Naive thymus-derived CD4-positive, alpha-beta T cell (primary cell): ENCODE results near the gene OR8H1. TPM values are rescaled to one million over a fixed set of nuclear protein-coding genes. Genes with fewer than 3 reads are reported as not detected.

ENCODE experiments used
- ATAC-seq: fragments of 150-1000 bp; cut with Tn5 transposase; 2 replicates; pipeline ENCODE4 v1.10.0; 2021; ENCODE audit warnings: mild to moderate bottlenecking, moderate library complexity
- CTCF ChIA-PET: fragments of 350-600 bp; sonication (Branson Sonifier 250); formaldehyde crosslinking; loops from one replicate; lab custom pipeline; 2021; ENCODE audit warnings: antibody characterized with exemption; lab: Charles Lee
- POLR2A ChIA-PET: fragments of 350-600 bp; sonication (Branson Sonifier 250); formaldehyde crosslinking; loops from one replicate; lab custom pipeline; 2021; ENCODE audit warnings: antibody characterized with exemption, inconsistent platforms; lab: Charles Lee
- DNase-seq, 9 donors: peaks; one replicate each; pipeline versions ENCODE4 v3.0.0 to v3.0.0-alpha.2; 2020 to 2022; ENCODE audit warnings: mixed read lengths in 1 of 9
- H3K27ac ChIP-seq: one replicate; pipeline ENCODE4 v1.7.0; 2013; ENCODE audit warnings: mild to moderate bottlenecking, low read depth, low read length, moderate library complexity
- H3K27me3 ChIP-seq, 2 donors: one replicate each; pipeline ENCODE4 v1.7.0; 2013; ENCODE audit warnings: low read length in 2 of 2, mild to moderate bottlenecking in 2 of 2, moderate library complexity in 2 of 2; ENCODE audit not compliant: control insufficient read depth in 2 of 2, insufficient read depth in 2 of 2
- H3K36me3 ChIP-seq, 3 experiments: 1 replicate in 2 of 3; 2 replicates in 1 of 3; pipeline ENCODE4 v1.7.0; 2013; ENCODE audit warnings: low read length in 3 of 3, mild to moderate bottlenecking in 3 of 3, moderate library complexity in 1 of 3; ENCODE audit not compliant: insufficient read depth in 3 of 3, control insufficient read depth in 2 of 3
- H3K4me1 ChIP-seq, 2 donors: one replicate each; pipeline ENCODE4 v1.7.0; 2013; ENCODE audit warnings: low read length in 2 of 2, mild to moderate bottlenecking in 2 of 2, moderate library complexity in 1 of 2; ENCODE audit not compliant: control insufficient read depth in 2 of 2, insufficient read depth in 2 of 2
- H3K4me3 ChIP-seq: 2 replicates; pipeline ENCODE4 v1.7.0; 2013; ENCODE audit warnings: mild to moderate bottlenecking, low read length
- H3K9me3 ChIP-seq, 3 experiments: 1 replicate in 2 of 3; 2 replicates in 1 of 3; pipeline ENCODE4 v1.7.0; 2013; ENCODE audit warnings: low read length in 3 of 3; ENCODE audit not compliant: control insufficient read depth in 2 of 3
- H3K27ac Mint-ChIP-seq, 9 donors: one replicate each; pipeline ENCODE4 v1.8.0; 2020 to 2022; ENCODE audit warnings: mixed read lengths in 9 of 9, mild to moderate bottlenecking in 8 of 9, moderate library complexity in 5 of 9, inconsistent platforms in 2 of 9
- H3K27me3 Mint-ChIP-seq, 5 donors: one replicate each; pipeline ENCODE4 v1.8.0; 2021 to 2022; ENCODE audit warnings: mixed read lengths in 5 of 5, mild to moderate bottlenecking in 1 of 5
- H3K36me3 Mint-ChIP-seq, 5 donors: one replicate each; pipeline ENCODE4 v1.8.0; 2020 to 2022; ENCODE audit warnings: mixed read lengths in 5 of 5, mild to moderate bottlenecking in 3 of 5, inconsistent platforms in 1 of 5
- H3K4me1 Mint-ChIP-seq, 7 donors: one replicate each; pipeline ENCODE4 v1.8.0; 2020 to 2022; ENCODE audit warnings: mixed read lengths in 7 of 7, mild to moderate bottlenecking in 3 of 7, inconsistent platforms in 1 of 7
- H3K4me3 Mint-ChIP-seq, 10 donors: one replicate each; pipeline ENCODE4 v1.8.0; 2020 to 2022; ENCODE audit warnings: mild to moderate bottlenecking in 10 of 10, mixed read lengths in 10 of 10, moderate library complexity in 6 of 10, inconsistent platforms in 2 of 10
- H3K9me3 Mint-ChIP-seq, 11 donors: one replicate each; pipeline ENCODE4 v1.8.0; 2020 to 2022; ENCODE audit warnings: mixed read lengths in 11 of 11, mild to moderate bottlenecking in 4 of 11, inconsistent platforms in 1 of 11, moderate library complexity in 1 of 11
- intact Hi-C, 2 donors: fragments of 100-400 bp; cut with micrococcal nuclease; formaldehyde crosslinking; loops; one replicate each; pipeline ENCODE4 v1.15.1; 2023
- polyA plus RNA-seq, 2 donors: library from polyadenylated mRNA; unstranded; fragments of 300-500 nt; fragmentation: Illumina TruSeq; gene quantifications; one replicate each; pipeline ENCODE4 v1.2.3, GENCODE V29; 2021
- total RNA-seq, 6 experiments: library from RNA in 5 of 6; stranded (reverse) in 5 of 6; gene quantifications; 1 replicate in 5 of 6; 2 replicates in 1 of 6; pipeline ENCODE4 v1.2.3 and lab custom pipeline; 2021 to 2026

Gene OR8H1, protein sequence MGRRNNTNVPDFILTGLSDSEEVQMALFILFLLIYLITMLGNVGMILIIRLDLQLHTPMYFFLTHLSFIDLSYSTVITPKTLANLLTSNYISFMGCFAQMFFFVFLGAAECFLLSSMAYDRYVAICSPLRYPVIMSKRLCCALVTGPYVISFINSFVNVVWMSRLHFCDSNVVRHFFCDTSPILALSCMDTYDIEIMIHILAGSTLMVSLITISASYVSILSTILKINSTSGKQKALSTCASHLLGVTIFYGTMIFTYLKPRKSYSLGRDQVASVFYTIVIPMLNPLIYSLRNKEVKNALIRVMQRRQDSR
- total RNA-seq (not detected), polyA plus RNA-seq (not detected), total RNA-seq (lab: John Stamatoyannopoulos, UW) (not detected)

DNA sequence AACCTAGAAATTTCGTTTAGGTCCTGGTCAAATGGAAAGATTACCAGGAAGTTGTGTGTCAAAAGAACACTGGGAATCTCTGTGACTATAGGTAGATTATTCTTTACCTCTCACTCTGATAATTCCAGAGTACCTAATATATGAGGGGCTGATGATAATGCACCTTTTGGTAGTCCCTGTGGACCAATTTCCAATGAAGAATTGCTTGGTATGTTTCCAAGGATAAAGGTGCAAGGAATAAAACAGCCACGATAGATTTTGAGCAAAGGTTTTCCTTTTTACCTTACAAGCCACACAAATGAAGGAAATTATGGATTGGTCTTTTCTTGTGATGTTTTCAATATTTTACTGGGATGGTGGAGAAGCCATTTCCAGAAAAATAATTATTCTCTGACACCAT is at the start of gene OR8H1:
OR8H1 (minus strand) TSS at position 101 of the 400 bp plus-strand sequence. CDS start 1,192 bp downstream, outside the sequence.
- no peaks in the 10 kb centered on the region for H3K36me3 Mint-ChIP-seq
- H3K27me3 Mint-ChIP-seq: no peaks in the 10 kb centered on the region
- Histone ChIP-seq H3K9me3 (no peaks in the 10 kb centered on the region), H3K4me1 (no peaks in the 10 kb centered on the region), H3K27ac (no peak within 1 kb of the TSS), H3K36me3 (no peaks in the 10 kb centered on the region), H3K27me3 (no peaks in the 10 kb centered on the region), H3K4me3 (no peak within 1 kb of the TSS)
- H3K27ac Mint-ChIP-seq: no peak within 1 kb of the TSS
- no peaks in the 10 kb centered on the region for H3K4me1 Mint-ChIP-seq
- ATAC-seq (no peak), DNase-seq (no peak)
- POLR2A ChIA-PET: no interaction called here
- peaks cover 0 to 29% (median 7%) of the 10 kb centered on the region in 11 donors for H3K9me3 Mint-ChIP-seq
- intact Hi-C loops: no loop called here
- CTCF ChIA-PET: no interaction called here
- H3K4me3 Mint-ChIP-seq: no peak within 1 kb of the TSS

DNA sequence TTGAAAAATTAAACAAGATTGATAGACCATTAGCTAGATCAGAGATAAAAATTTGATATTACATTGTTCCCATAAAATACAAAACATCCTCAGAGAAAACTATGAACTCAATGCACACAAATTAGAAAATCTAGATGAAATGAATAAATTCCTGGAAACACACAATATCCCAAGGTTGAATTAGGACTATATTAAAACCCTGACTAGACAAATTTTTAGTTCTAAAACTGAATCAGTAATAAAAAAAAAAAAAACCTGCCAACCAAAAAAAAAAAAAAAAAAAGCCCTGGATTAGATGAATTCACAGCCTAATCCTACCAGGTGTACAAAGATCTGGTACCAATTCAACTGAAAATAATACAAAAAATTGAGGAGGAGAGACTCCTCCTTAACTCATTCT is 48.2 kb upstream of the OR8H1 start:
- ATAC-seq (no peak), DNase-seq (no peak)
- Histone ChIP-seq H3K27me3 (no peaks in the 10 kb centered on the region), H3K4me3 (no peak overlapping the region), H3K9me3 (peaks cover 0 to 10% (median 0%) of the 10 kb centered on the region in 3 experiments), H3K27ac (no peak overlapping the region), H3K4me1 (no peaks in the 10 kb centered on the region), H3K36me3 (no peaks in the 10 kb centered on the region)
- intact Hi-C loops: no loop called here
- H3K4me1 Mint-ChIP-seq: no peaks in the 10 kb centered on the region
- POLR2A ChIA-PET: no interaction called here
- CTCF ChIA-PET: no interaction called here
- H3K4me3 Mint-ChIP-seq: no peak overlapping the region
- peaks cover 4 to 32% (median 18%) of the 10 kb centered on the region in 11 donors for H3K9me3 Mint-ChIP-seq
- H3K36me3 Mint-ChIP-seq: no peaks in the 10 kb centered on the region
- H3K27ac Mint-ChIP-seq: no peak overlapping the region
- no peaks in the 10 kb centered on the region for H3K27me3 Mint-ChIP-seq

DNA sequence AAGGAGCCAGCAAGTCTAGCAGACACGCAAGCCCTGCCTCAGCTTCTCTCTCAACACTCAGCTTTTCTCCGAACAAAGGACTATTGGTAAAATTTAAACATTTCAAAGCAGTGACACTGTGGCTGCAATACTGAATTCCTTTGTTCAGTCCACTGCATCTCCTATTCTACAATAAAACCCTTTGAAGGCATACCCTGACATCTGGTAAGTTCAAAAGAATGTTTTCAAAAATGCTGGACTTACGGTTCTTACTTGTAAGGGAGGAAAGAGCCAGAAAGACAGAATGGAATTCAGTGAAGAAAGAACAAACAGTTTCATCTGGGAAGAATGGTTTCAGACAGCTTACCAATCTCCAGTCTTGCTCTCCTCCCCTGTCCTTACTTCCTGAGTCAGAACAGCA is 41.1 kb upstream of the OR8H1 start:
- Histone ChIP-seq H3K27me3 (no peaks in the 10 kb centered on the region), H3K36me3 (no peaks in the 10 kb centered on the region), H3K9me3 (peaks cover 0 to 10% (median 0%) of the 10 kb centered on the region in 3 experiments), H3K4me1 (no peaks in the 10 kb centered on the region), H3K4me3 (no peak overlapping the region), H3K27ac (no peak overlapping the region)
- Mint-ChIP-seq H3K27me3 (no peaks in the 10 kb centered on the region), H3K4me1 (no peaks in the 10 kb centered on the region), H3K36me3 (no peaks in the 10 kb centered on the region), H3K4me3 (no peak overlapping the region), H3K9me3 (peaks cover 0 to 13% (median 5%) of the 10 kb centered on the region in 11 donors), H3K27ac (no peak overlapping the region)
- no peak for DNase-seq
- POLR2A ChIA-PET: no interaction called here
- intact Hi-C loops: no loop called here
- ATAC-seq: no peak
- CTCF ChIA-PET: no interaction called here

DNA sequence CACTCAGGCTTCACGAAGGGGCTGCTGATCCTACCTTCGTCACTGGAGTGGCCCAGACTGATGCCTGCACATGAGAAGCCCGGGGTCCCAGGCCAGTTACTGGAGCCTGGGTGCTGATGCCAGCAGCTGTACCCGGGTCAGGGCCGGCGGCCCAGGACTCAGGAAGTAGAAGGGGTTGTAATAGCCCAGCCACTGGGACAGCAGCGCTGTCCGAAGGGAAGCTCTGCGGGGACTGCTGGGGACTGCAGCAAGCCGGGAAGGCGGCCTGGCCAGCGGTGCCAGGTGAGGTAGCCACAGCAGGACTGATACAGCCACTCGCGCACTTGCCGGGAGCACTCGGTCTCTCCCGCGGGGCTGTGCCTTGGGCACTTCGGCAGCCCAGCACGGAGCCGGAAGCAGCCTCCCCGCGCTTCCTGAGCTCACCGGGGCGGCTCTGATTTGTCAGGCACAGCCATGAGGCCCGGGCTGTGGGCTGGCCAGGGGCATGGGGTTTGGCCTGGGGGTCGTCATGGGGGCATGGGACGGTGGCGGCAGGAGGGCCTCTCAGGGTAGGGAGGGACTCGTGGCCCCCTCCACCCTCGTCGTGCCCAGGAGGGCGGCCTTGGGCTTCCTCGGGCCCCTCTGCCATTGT is 39.9 kb upstream of the OR8H1 start:
- H3K27ac ChIP-seq: no peak overlapping the region
- H3K9me3 Mint-ChIP-seq: peaks cover 0 to 12% (median 5%) of the 10 kb centered on the region in 11 donors
- H3K27ac Mint-ChIP-seq: no peak overlapping the region
- H3K4me3 ChIP-seq: no peak overlapping the region
- H3K27me3 ChIP-seq: no peaks in the 10 kb centered on the region
- peaks cover 0 to 5% (median 0%) of the 10 kb centered on the region in 3 experiments for H3K9me3 ChIP-seq
- H3K27me3 Mint-ChIP-seq: no peaks in the 10 kb centered on the region
- CTCF ChIA-PET: no interaction called here
- DNase-seq (no peak), ATAC-seq (no peak)
- no peak overlapping the region for H3K4me3 Mint-ChIP-seq
- POLR2A ChIA-PET: no interaction called here
- intact Hi-C loops: no loop called here
- H3K36me3 ChIP-seq: no peaks in the 10 kb centered on the region
- no peaks in the 10 kb centered on the region for H3K4me1 Mint-ChIP-seq
- H3K36me3 Mint-ChIP-seq: no peaks in the 10 kb centered on the region
- no peaks in the 10 kb centered on the region for H3K4me1 ChIP-seq

DNA sequence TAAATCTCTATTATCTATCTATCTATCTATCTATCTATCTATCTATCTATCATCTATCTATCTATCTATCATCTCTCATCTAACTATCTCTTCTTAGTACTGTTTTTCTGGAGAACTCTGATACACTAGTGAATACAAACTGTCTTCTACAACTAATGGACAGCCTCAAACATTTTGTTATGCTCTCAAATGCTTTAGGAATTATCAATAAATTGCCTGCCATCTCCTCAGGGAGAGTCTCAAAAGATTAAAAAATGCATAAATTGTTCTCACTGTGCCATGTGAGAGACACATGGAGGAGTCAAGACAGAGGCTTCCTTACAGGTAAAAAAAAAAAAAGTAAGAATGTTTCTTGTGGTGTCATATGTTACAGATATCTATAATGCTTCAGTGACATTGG is 22.8 kb upstream of the OR8H1 start, which contains the start of gene OR8K3:
OR8K3 (plus strand) TSS at position 301 of the 400 bp plus-strand sequence. CDS start 3,163 bp downstream, outside the sequence.
- ATAC-seq (no peak), DNase-seq (no peak)
- ChIA-PET CTCF (no interaction called here), POLR2A (no interaction called here)
- Mint-ChIP-seq H3K36me3 (no peaks in the 10 kb centered on the region), H3K9me3 (peaks cover 0 to 34% (median 6%) of the 10 kb centered on the region in 11 donors), H3K4me3 (no peak within 1 kb of the TSS), H3K27me3 (no peaks in the 10 kb centered on the region), H3K27ac (no peak within 1 kb of the TSS), H3K4me1 (no peaks in the 10 kb centered on the region)
- Histone ChIP-seq H3K27me3 (no peaks in the 10 kb centered on the region), H3K4me3 (no peak within 1 kb of the TSS), H3K9me3 (no peaks in the 10 kb centered on the region), H3K36me3 (no peaks in the 10 kb centered on the region), H3K27ac (no peak within 1 kb of the TSS), H3K4me1 (no peaks in the 10 kb centered on the region)
- intact Hi-C loops: no loop called here

DNA sequence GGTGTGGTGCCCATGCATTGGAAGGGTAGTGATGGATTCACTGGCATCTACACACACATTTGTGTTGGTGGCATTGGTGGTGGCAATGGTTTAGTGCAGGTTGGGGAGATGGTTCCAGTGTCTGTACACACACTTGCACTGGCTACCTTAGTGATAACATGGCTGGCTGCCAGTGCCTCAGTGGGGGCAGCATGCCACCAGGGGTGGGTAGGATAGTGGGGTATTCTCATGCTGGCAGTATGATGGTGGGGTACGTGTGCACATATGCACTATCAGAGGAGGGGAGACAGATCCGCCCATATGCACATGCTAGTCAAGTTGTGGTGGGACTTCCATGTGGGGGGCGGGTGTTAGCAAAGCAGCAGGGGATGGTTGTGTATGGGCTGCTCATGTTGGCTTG is 15.8 kb upstream of the OR8H1 start:
- ATAC-seq (no peak), DNase-seq (no peak)
- ChIA-PET CTCF (no interaction called here), POLR2A (no interaction called here)
- Histone ChIP-seq H3K36me3 (no peaks in the 10 kb centered on the region), H3K27me3 (no peaks in the 10 kb centered on the region), H3K27ac (no peak overlapping the region), H3K9me3 (no peaks in the 10 kb centered on the region), H3K4me3 (no peak overlapping the region), H3K4me1 (no peaks in the 10 kb centered on the region)
- Mint-ChIP-seq H3K27me3 (no peaks in the 10 kb centered on the region), H3K36me3 (peaks cover 0 to 4% (median 0%) of the 10 kb centered on the region in 5 donors), H3K4me3 (no peak overlapping the region), H3K27ac (no peak overlapping the region), H3K4me1 (no peaks in the 10 kb centered on the region), H3K9me3 (peaks cover 7 to 61% (median 26%) of the 10 kb centered on the region in 11 donors)
- intact Hi-C loops: no loop called here
